ENCODE results near the gene ABCB11. TPM values are rescaled to one million over a fixed set of nuclear protein-coding genes. Genes with fewer than 3 reads are reported as not detected.

ABCB11 gene
- total and polyA plus RNA-seq, 9 of the 15 experiments (the other 6 are each of a cell fraction or from before 2014, with no cell fraction given): 0.04 to 0.51 (median 0.10) TPM; not detected in 1

GRCh38 chr2:168961450-168962229 is 69.5 kb downstream of the ABCB11 start (continued):
- TF ChIP-seq JUND (IDR thresholded peaks at IDR 0.05; ENCODE audit: borderline replicate concordance, low read depth, low read length) (peak; percentile 64; the same call in 1 of the 2 replicates), JUND (tag; IDR thresholded peaks at IDR 0.05; ENCODE audit: borderline replicate concordance, low read depth, low read length) (peak; percentile 50; the same call in 1 of the 3 replicates), NR2C2 (CRISPR knock-in tag; IDR thresholded peaks at IDR 0.05) (no peak), NR2C2 (tag; IDR thresholded peaks at IDR 0.05) (peak; percentile 70), NR2C1 (IDR thresholded peaks at IDR 0.05) (0 out of 2 replicates have a peak, but pooled peaks have one; percentile 32), NR2C1 (tag; IDR thresholded peaks at IDR 0.05) (peak; percentile 67; the same call in 1 of the 2 replicates), TEAD4 (IDR thresholded peaks at IDR 0.05; ENCODE audit: low read length) (peak; percentile 44), TEAD4 (CRISPR knock-in tag; IDR thresholded peaks at IDR 0.05; ENCODE audit: borderline replicate concordance) (no peak), HEY1 (CRISPR knock-in tag; IDR thresholded peaks at IDR 0.05; ENCODE audit: borderline replicate concordance) (no peak), PKNOX1 (IDR thresholded peaks at IDR 0.05) (no peak), CREM (IDR thresholded peaks at IDR 0.05; ENCODE audit: low read depth) (peak; percentile 61; the same call in 1 of the 2 replicates), SMAD3 (CRISPR knock-in tag; conservative IDR thresholded peaks at IDR 0.05) (0 out of 2 replicates have a peak, but pooled peaks have one; percentile 16), SMC3 (conservative IDR thresholded peaks at IDR 0.05; ENCODE audit: insufficient read depth, low read depth, low read length) (peak; percentile 92), E2F1 (CRISPR knock-in tag; IDR thresholded peaks at IDR 0.05) (0 out of 2 replicates have a peak, but pooled peaks have one; percentile 40), ARID3A (IDR thresholded peaks at IDR 0.05; ENCODE audit: borderline replicate concordance, low read depth, low read length) (no peak), ZNF57 (CRISPR knock-in tag; IDR thresholded peaks at IDR 0.05) (no peak), ATF4 (CRISPR knock-in tag; IDR thresholded peaks at IDR 0.05) (peak; percentile 30; the same call in 1 of the 2 replicates), NBN (IDR thresholded peaks at IDR 0.05; ENCODE audit: low read depth) (0 out of 2 replicates have a peak, but pooled peaks have one; percentile 34), PRPF4 (IDR thresholded peaks at IDR 0.05; ENCODE audit: insufficient read depth, low read depth, low read length, poor library complexity, severe bottlenecking) (no peak)
- TF ChIP-seq, protein P1, sequence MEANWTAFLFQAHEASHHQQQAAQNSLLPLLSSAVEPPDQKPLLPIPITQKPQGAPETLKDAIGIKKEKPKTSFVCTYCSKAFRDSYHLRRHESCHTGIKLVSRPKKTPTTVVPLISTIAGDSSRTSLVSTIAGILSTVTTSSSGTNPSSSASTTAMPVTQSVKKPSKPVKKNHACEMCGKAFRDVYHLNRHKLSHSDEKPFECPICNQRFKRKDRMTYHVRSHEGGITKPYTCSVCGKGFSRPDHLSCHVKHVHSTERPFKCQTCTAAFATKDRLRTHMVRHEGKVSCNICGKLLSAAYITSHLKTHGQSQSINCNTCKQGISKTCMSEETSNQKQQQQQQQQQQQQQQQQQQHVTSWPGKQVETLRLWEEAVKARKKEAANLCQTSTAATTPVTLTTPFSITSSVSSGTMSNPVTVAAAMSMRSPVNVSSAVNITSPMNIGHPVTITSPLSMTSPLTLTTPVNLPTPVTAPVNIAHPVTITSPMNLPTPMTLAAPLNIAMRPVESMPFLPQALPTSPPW (CRISPR knock-in tag; IDR thresholded peaks at IDR 0.05): 0 out of 2 replicates have a peak, but pooled peaks have one; percentile 15
